Measurements from ENCODE around the gene DLEC1. TPM values are rescaled to one million over a fixed set of nuclear protein-coding genes. Genes with fewer than 3 reads are reported as not detected.

The DLEC1 gene
- total and polyA plus RNA-seq, 2 donors from 2014 or later: 0.52 to 3.3 TPM

DNA sequence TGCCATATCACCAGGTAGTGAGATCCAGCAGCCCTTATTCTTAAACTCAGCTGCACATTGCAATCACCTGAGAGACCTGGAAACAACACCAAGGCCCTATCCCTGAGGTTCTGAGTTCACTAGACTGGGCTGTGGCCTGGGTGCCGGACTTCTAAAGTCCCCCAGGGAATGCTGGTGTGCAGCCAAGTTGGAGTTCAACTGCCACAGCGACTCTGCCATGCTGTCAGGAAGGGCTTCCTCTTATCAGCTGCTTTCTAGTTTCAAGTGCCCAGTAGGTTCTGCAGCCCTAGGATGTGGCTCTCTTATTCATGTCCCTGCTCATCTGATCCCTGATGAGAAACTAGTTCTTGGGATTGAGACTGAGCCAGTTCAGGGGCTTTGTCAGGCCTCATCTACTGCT, 50.2 kb downstream of the DLEC1 start:
- intact Hi-C loops (cut with DNase I): no loop called here
- Histone ChIP-seq H3K9me3 (ENCODE audit: control insufficient read depth in 2 of 3, insufficient read depth in 1 of 3, low read length in 3 of 3) (peaks cover 0 to 3% (median 3%) of the 10 kb centered on the region in 3 donors), H3K4me3 (ENCODE audit: low read length in 3 of 3) (no peak overlapping the region), H3K27ac (ENCODE audit: low read depth in 2 of 2, low read length in 2 of 2) (no peak overlapping the region), H3K27me3 (ENCODE audit: control insufficient read depth, insufficient read depth, low read length) (no peaks in the 10 kb centered on the region), H3K9ac (ENCODE audit: low read length in 3 of 3) (no peak overlapping the region), H3K36me3 (ENCODE audit: control insufficient read depth in 2 of 3, insufficient read depth in 3 of 3, low read length in 3 of 3) (no peaks in the 10 kb centered on the region), H3K4me1 (ENCODE audit: control insufficient read depth in 2 of 3, insufficient read depth in 2 of 3, low read depth in 1 of 3, low read length in 3 of 3) (no peaks in the 10 kb centered on the region)
- DNase-seq (no peak), FAIRE-seq (no peak)
- no peak for TF ChIP-seq CTCF (IDR thresholded peaks at IDR 0.05; ENCODE audit: borderline replicate concordance, extremely low read depth, insufficient read depth)

DNA sequence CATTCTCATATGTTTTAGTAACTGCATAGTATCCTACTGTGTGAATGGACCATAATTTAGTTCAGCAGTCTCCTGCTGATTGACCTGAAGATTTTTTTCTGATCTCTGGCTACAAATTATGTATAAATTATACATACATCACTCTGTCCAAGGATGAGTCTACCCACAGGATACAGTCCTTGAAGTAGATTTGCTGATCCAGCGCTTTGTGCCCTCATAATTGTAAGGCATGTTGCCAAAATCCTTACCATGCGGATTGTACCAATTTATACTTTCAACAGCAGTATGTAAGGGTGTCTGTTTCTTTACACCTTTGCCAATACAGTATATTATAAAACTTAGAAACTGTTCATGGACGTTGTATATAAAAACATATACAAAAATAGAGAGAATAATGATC, 51.4 kb downstream of the DLEC1 start:
- no peak for DNase-seq
- intact Hi-C loops (cut with DNase I): no loop called here
- TF ChIP-seq CTCF (IDR thresholded peaks at IDR 0.05; ENCODE audit: borderline replicate concordance, extremely low read depth, insufficient read depth): no peak
- no peaks in the 10 kb centered on the region for H3K9me3 ChIP-seq (ENCODE audit: control insufficient read depth in 2 of 3, insufficient read depth in 1 of 3, low read length in 3 of 3)
- no peak for FAIRE-seq
- no peaks in the 10 kb centered on the region for H3K36me3 ChIP-seq (ENCODE audit: control insufficient read depth in 2 of 3, insufficient read depth in 3 of 3, low read length in 3 of 3)
- H3K27me3 ChIP-seq (ENCODE audit: control insufficient read depth, insufficient read depth, low read length): no peaks in the 10 kb centered on the region
- no peaks in the 10 kb centered on the region for H3K4me1 ChIP-seq (ENCODE audit: control insufficient read depth in 2 of 3, insufficient read depth in 2 of 3, low read depth in 1 of 3, low read length in 3 of 3)
- H3K27ac ChIP-seq (ENCODE audit: low read depth in 2 of 2, low read length in 2 of 2): no peak overlapping the region
- no peak overlapping the region for H3K4me3 ChIP-seq (ENCODE audit: low read length in 3 of 3)
- no peak overlapping the region for H3K9ac ChIP-seq (ENCODE audit: low read length in 3 of 3)

GRCh38 chr3:38094999-38095398, 56.0 kb downstream of the DLEC1 start:
- no peaks in the 10 kb centered on the region for H3K36me3 ChIP-seq (ENCODE audit: control insufficient read depth in 2 of 3, insufficient read depth in 3 of 3, low read length in 3 of 3)
- H3K27ac ChIP-seq (ENCODE audit: low read depth in 2 of 2, low read length in 2 of 2): no peak overlapping the region
- H3K4me3 ChIP-seq (ENCODE audit: low read length in 3 of 3): no peak overlapping the region
- H3K9ac ChIP-seq (ENCODE audit: low read length in 3 of 3): no peak overlapping the region
- DNase-seq (no peak), FAIRE-seq (no peak)
- H3K27me3 ChIP-seq (ENCODE audit: control insufficient read depth, insufficient read depth, low read length): no peaks in the 10 kb centered on the region
- intact Hi-C loops (cut with DNase I): no loop called here
- no peak for TF ChIP-seq CTCF (IDR thresholded peaks at IDR 0.05; ENCODE audit: borderline replicate concordance, extremely low read depth, insufficient read depth)
- no peaks in the 10 kb centered on the region for H3K9me3 ChIP-seq (ENCODE audit: control insufficient read depth in 2 of 3, insufficient read depth in 1 of 3, low read length in 3 of 3)
- H3K4me1 ChIP-seq (ENCODE audit: control insufficient read depth in 2 of 3, insufficient read depth in 2 of 3, low read depth in 1 of 3, low read length in 3 of 3): no peaks in the 10 kb centered on the region

Data from kidney (tissue), 14 donors.